ENCODE data around the gene MT1H.

MT1H gene

DNA sequence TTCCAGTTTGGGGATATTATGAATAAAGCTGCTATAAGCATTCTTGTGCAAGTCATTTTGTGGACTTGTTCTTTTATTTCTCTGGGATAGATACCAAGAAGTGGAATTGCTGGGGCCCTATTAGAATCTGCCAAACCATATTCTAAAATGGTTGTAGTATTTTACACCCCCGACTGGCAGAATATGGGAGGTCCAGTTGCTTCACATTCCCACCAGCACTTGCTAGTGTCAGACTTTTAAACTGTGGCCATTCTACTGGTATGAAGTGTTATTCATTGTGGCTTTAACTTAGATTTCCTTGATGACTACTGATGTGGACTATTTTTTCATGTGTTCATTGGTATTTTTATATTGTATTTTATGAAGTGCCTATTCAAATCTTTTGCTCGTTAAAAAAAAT lies 42.2 kb downstream of the MT1H start:
- Histone ChIP-seq H3K9me3 (ENCODE audit: low read length) (no peaks in the 10 kb centered on the region), H3K9me2 (ENCODE audit: low read depth, low read length) (no peaks in the 10 kb centered on the region), H3K79me2 (ENCODE audit: insufficient read depth, low read length) (no peaks in the 10 kb centered on the region), H3K27ac (ENCODE audit: low read depth, low read length, poor library complexity, severe bottlenecking) (no peak overlapping the region), H2AFZ (ENCODE audit: low read length) (no peak overlapping the region), H4K20me1 (ENCODE audit: insufficient read depth, low read length) (no peaks in the 10 kb centered on the region), H3K9ac (ENCODE audit: low read length) (no peak overlapping the region), H3K4me1 (ENCODE audit: insufficient read depth, low read length, severe bottlenecking) (peaks cover 7% of the 10 kb centered on the region), H3K27me3 (ENCODE audit: insufficient read depth, low read length) (peaks cover 4% of the 10 kb centered on the region; the same call in 1 of the 2 replicates), H3F3A (ENCODE audit: insufficient read depth, low read length) (no peaks in the 10 kb centered on the region), H3K4me3 (ENCODE audit: low read depth, low read length, poor library complexity, severe bottlenecking) (no peak overlapping the region), H3K36me3 (ENCODE audit: insufficient read depth, low read length) (no peaks in the 10 kb centered on the region), H3K4me2 (ENCODE audit: low read length) (no peak overlapping the region)
- TF ChIP-seq CTCF (IDR thresholded peaks at IDR 0.05; ENCODE audit: low read length) (no peak), EZH2 (IDR thresholded peaks at IDR 0.05; ENCODE audit: borderline replicate concordance, low read length) (no peak)

DNA sequence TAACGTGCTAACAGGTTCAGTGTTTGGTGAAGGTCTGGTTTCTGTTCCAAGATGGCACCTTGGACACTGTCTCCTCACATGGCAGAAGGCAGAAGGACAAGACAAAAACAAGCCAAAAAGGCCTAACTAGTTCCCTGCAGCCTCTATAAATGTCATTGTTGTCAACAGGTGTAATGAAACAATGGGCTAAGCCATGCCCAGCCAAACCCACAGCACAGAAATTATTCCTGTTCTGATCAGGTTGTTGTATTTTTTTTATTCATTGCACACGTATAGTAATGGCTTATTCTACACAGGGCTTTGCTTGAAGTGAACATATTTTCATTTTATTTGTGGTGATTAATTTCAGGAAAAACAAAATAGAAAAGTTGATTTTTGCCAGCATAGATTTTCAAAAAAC lies 44.2 kb downstream of the MT1H start:
- peaks cover 4% of the 10 kb centered on the region; the same call in 1 of the 2 replicates for H3K27me3 ChIP-seq (ENCODE audit: insufficient read depth, low read length)
- peaks cover under 1% of the 10 kb centered on the region for H3K4me1 ChIP-seq (ENCODE audit: insufficient read depth, low read length, severe bottlenecking)
- no peaks in the 10 kb centered on the region for H3K9me2 ChIP-seq (ENCODE audit: low read depth, low read length)
- H2AFZ ChIP-seq (ENCODE audit: low read length) = no peak overlapping the region
- no peaks in the 10 kb centered on the region for H3K9me3 ChIP-seq (ENCODE audit: low read length)
- no peak overlapping the region for H3K27ac ChIP-seq (ENCODE audit: low read depth, low read length, poor library complexity, severe bottlenecking)
- H3K79me2 ChIP-seq (ENCODE audit: insufficient read depth, low read length) = no peaks in the 10 kb centered on the region
- no peak overlapping the region for H3K9ac ChIP-seq (ENCODE audit: low read length)
- H3K4me2 ChIP-seq (ENCODE audit: low read length) = no peak overlapping the region
- no peak overlapping the region for H3K4me3 ChIP-seq (ENCODE audit: low read depth, low read length, poor library complexity, severe bottlenecking)
- H3K36me3 ChIP-seq (ENCODE audit: insufficient read depth, low read length) = no peaks in the 10 kb centered on the region
- H3F3A ChIP-seq (ENCODE audit: insufficient read depth, low read length) = no peaks in the 10 kb centered on the region
- H4K20me1 ChIP-seq (ENCODE audit: insufficient read depth, low read length) = no peaks in the 10 kb centered on the region
- TF ChIP-seq EZH2 (IDR thresholded peaks at IDR 0.05; ENCODE audit: borderline replicate concordance, low read length) = no peak
- no peak for TF ChIP-seq CTCF (IDR thresholded peaks at IDR 0.05; ENCODE audit: low read length)

DNA sequence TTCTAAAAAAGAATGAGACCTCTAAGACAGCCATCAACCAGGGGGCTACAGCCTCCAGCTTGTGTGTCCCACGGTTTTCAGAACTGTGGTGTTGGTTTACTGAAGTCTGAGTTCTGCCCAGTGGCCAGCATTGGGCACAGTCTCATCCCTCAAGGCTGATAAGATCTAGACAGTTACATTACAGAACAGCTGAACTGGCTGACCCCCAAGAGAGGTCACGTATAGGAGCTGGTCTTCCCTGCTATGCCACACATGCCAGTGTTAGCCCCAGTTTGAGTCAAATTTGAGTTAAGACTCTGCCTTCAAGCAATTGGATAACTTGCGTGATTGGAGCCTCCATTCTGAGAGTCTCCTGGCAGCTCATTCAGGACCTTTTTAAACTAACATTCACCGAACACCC lies 45.5 kb downstream of the MT1H start:
- no peak overlapping the region for H3K27ac ChIP-seq (ENCODE audit: low read depth, low read length, poor library complexity, severe bottlenecking)
- H3K4me2 ChIP-seq (ENCODE audit: low read length) = no peak overlapping the region
- H3K9ac ChIP-seq (ENCODE audit: low read length) = no peak overlapping the region
- TF ChIP-seq CTCF (IDR thresholded peaks at IDR 0.05; ENCODE audit: low read length) (no peak), EZH2 (IDR thresholded peaks at IDR 0.05; ENCODE audit: borderline replicate concordance, low read length) (no peak)
- H3K9me2 ChIP-seq (ENCODE audit: low read depth, low read length) = no peaks in the 10 kb centered on the region
- no peaks in the 10 kb centered on the region for H3F3A ChIP-seq (ENCODE audit: insufficient read depth, low read length)
- H3K9me3 ChIP-seq (ENCODE audit: low read length) = no peaks in the 10 kb centered on the region
- no peaks in the 10 kb centered on the region for H3K36me3 ChIP-seq (ENCODE audit: insufficient read depth, low read length)
- H2AFZ ChIP-seq (ENCODE audit: low read length) = no peak overlapping the region
- H3K27me3 ChIP-seq (ENCODE audit: insufficient read depth, low read length) = peaks cover 4% of the 10 kb centered on the region; the same call in 1 of the 2 replicates
- no peaks in the 10 kb centered on the region for H3K4me1 ChIP-seq (ENCODE audit: insufficient read depth, low read length, severe bottlenecking)
- no peaks in the 10 kb centered on the region for H4K20me1 ChIP-seq (ENCODE audit: insufficient read depth, low read length)
- H3K4me3 ChIP-seq (ENCODE audit: low read depth, low read length, poor library complexity, severe bottlenecking) = no peak overlapping the region
- H3K79me2 ChIP-seq (ENCODE audit: insufficient read depth, low read length) = no peaks in the 10 kb centered on the region
